NCI-H345 treated with DMSO at 0.1 percent for 48 hours (cell line): ENCODE results near the gene ASS1.
A peak's percentile ranks its signal among the peaks of the same experiment; 100 is the strongest.
"Not testable (repeated sequence)": the region's sequence is repeated elsewhere in the genome, so short reads cannot be mapped to it uniquely, and the experiment has no call there.

Experiments used
- DNase-seq: peaks from one replicate; lab custom pipeline; 2025; ENCODE audit not compliant: unreplicated experiment; lab: John Stamatoyannopoulos, UW

The ASS1 gene

GRCh38 chr9:130444565-130445221, at the start of gene ASS1:
ASS1 (plus strand) TSS chr9:130444961; CDS start chr9:130452229, 7,268 bp downstream.
- peak; percentile 36 for DNase-seq

GRCh38 chr9:130395810-130396435, 48.8 kb upstream of the ASS1 start:
- no peak for DNase-seq

DNA sequence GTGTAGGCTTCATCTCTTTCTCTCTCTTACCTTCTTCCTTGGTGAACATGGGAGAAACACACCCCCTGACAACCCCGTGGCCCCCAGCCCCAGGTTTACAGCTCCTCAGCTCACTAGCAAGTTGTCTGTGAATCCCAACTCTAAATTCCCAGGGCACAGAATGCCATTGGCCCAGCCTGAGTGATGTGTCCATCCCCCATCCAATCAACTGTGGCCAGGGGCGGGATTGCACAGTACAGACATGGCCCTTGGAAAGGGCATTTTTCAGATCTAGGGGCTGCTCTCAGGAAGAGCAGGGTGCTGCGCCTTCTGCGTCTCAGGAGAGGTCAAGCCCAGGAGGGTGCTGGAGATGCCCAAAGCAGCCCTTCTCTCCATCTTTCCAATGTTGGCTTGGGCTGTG, 48.2 kb upstream of the ASS1 start:
- no peak for DNase-seq

GRCh38 chr9:130398487-130399240, 46.1 kb upstream of the ASS1 start:
- DNase-seq = no peak

DNA sequence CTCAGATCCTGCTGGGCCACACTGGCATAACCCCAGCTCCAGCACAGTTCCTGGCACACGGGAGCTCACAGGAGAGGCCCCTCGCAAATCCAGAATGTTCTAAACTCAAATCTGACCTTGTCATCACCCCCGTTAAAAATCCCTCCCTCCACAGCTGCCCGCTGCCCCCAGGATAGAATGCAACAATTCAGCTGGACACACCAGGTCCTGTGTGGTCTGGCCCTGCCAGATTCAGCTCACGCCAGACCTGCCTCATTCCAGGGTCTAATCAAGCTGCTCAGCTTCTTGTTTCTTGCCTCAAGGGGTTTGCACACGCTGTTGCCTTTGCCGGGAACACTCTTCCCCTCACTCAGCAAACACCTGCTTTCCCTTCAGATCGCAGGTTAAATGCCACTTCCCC, 45.0 kb upstream of the ASS1 start:
- no peak for DNase-seq

- no peak for DNase-seq
Observed at GRCh38 chr9:130400870-130401269, 43.9 kb upstream of the ASS1 start.

DNA sequence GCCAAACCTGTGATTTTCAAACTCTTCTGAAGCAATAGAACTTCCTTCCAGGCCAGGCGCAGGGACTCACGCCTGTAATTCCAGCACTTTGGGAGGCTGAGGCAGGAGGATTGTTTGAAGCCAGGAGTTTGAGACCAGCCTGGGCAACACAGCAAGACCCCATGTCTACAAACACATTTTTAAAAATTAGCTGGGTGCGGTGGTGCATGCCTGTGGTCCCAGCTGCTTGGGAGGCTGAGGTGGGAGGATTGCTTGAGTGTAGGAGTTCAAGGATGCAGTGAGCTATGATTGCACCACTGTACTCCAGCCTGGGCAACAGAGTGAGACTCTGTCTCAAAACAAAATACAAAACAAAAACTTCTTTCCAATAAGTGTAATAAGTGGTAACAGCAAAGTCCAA, 43.0 kb upstream of the ASS1 start:
- DNase-seq = not testable (repeated sequence)

DNA sequence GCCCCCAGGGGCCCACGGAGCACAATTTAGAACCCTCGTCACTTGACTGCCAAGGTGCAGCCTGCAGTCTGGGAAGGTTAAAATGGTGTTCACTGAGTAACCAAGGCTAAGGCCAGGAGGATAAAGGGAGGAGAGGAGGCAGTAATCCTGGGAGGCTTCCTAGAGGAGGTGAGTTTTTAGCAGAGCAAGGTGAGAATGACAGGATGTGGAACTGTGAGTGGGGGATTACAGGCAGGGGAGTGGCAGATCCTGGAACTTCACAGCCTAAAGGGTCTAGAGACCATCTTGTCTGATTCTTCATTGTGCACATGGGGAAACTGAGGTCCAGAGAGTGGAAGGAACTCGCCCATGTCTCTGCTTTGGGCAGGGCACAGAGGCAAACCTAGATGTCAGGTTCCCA, 42.5 kb upstream of the ASS1 start:
- no peak for DNase-seq

DNA sequence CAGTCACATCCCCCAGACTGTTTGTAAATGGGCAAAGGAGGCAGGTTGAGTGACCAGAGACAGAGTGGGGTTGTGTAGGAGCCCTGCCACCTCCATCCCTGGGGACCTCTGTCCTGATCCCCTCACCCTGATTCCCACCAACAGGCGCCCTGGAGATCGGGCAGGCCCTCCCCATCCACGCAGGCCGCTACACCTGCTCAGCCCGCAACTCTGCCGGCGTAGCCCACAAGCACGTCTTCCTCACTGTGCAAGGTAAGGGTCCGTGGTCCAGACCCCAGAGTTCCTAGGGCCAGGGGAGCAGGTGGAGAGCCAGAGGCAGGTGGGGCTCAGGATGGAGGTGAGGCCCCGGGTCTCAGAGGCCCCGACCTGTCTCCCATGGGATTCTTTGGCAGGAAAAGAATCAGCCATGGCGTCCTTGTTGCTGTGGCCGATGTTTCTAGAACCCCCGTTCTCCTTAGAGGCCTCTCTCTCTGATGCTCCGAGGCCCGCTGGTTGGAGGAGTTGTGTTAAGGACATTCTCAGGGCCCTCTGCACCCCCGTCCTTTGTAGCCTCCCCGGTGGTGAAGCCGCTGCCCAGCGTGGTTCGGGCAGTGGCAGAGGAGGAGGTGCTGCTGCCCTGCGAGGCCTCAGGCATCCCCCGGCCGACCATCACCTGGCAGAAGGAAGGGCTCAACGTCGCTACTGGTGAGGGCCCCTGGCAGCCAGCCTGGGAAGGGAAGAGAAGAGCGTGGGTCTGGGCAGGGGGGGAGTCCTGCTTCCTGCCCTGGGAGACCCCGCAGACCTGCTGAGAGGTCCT, 41.9 kb upstream of the ASS1 start:
- no peak for DNase-seq

GRCh38 chr9:130405657-130406257, 39.0 kb upstream of the ASS1 start:
- DNase-seq = no peak

- no peak for DNase-seq
Observed at GRCh38 chr9:130406278-130406895, 38.4 kb upstream of the ASS1 start.

- DNase-seq = no peak
Observed at GRCh38 chr9:130407916-130408663, 36.7 kb upstream of the ASS1 start.

GRCh38 chr9:130408669-130409068, 36.1 kb upstream of the ASS1 start:
- no peak for DNase-seq

DNA sequence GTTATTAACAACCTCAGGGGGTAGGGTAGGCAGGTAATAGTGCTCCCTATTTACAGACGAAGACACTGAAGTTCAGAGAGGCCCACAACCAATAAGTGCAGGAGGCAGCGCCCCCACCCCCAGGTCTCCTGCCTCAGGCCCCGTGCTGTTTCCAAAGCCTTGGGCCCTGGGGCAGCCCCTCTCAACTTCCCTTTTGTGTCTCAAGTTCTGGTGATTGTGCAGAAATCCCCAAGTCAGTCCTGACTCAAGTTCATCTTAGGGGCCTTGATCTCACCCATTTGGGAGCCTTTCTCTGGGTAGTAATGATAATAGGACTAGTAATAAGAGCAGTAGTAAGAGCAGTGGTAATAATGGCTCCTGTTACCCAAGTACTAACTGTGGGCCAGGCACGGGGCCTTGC, 35.5 kb upstream of the ASS1 start:
- DNase-seq = no peak

GRCh38 chr9:130410443-130410842, 34.3 kb upstream of the ASS1 start:
- no peak for DNase-seq

GRCh38 chr9:130411566-130411915, 33.2 kb upstream of the ASS1 start:
- DNase-seq = no peak

DNA sequence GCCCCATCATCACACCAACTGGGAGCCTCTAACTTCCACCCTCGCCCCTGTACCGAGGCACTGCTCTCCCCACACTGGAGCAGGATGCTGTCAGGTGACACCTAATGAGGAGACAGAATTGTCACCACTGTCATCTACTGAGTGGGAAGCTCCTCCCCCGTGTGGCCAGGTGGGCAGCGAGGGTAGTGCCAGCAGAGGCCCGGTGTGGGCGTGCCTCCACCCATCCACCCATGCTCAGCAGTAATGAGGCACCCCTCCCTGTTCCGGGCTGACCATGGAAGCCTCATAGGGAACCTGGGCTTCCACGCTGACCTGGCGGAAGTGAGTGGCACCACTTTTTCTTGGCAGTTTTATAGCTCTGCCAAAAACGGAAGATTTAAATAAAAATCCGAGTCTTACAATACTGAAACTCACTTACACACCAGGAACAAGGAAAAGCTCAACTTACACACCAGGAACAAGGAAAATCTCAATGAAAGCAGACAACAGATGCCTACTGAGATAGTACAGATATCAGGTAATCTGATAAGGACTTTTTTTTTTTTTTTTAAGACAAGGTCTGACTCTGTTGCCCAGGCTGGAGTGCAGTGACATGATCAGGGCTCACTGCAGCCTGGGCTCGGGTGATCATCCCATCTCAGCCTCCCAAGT, 30.6 kb upstream of the ASS1 start:
- no peak for DNase-seq

- DNase-seq = no peak
Observed at GRCh38 chr9:130414910-130415746, 29.6 kb upstream of the ASS1 start.

DNA sequence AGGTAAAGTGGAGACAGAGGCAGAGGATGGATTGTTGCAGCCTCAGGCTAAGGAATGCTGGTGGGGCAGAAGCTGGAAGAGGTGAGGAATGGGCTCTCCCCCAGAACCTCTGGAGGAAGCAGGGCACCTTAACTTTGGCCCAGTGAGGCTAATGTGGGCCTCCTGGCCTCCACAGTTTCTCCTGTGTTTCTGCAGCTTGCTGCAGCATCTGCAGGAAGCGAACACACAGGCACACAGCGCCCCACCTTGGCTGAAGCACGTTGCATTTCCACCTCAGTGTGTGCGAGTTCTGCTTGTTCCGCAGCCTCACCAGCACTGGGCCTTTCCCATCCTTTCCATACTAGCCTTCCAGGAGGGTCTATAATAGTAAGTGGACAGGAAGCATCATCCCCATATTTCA, 27.2 kb upstream of the ASS1 start:
- no peak for DNase-seq
